HCT116 (cell line): ENCODE results near the gene TJAP1. TPM values are rescaled to one million over a fixed set of nuclear protein-coding genes. Genes with fewer than 3 reads are reported as not detected.

Experiments
- ATAC-seq: fragments of 200-7000 bp; cut with Tn5 transposase; 2 replicates; pipeline ENCODE4 v1.9.1; 2020; ENCODE audit warnings: mild to moderate bottlenecking, moderate library complexity
- BruUV-seq: library from RNA; stranded (reverse); fragments of 400-500 nt; replicated peaks from 2 replicates; lab custom pipeline; 2021; lab: Mats Ljungman, UMichigan
- CTCF ChIA-PET: fragments of 300-600 bp; sonication (Branson Sonifier 250); formaldehyde crosslinking; loops from one replicate; lab custom pipeline; 2021; ENCODE audit warnings: antibody characterized with exemption; lab: Charles Lee
- POLR2A ChIA-PET: fragments of 300-600, 350-600 bp; sonication (Branson Sonifier 250); formaldehyde crosslinking; loops from one replicate; lab custom pipeline; 2021; ENCODE audit warnings: antibody characterized with exemption; lab: Charles Lee
- RAD21 ChIA-PET, 2 experiments: fragments of 300-600 bp; sonication (Branson Sonifier 250); formaldehyde crosslinking; loops; one replicate each; lab custom pipeline; 2023; ENCODE audit warnings: low total read pairs in 2 of 2; ENCODE audit not compliant: uncharacterized antibody in 2 of 2, unreplicated experiment in 2 of 2, low non-redundant PET in 1 of 2; lab: Charles Lee
- DNase-seq: peaks from one replicate; pipeline ENCODE4 v3.0.0-alpha.2; 2010; ENCODE audit warnings: low read depth, low spot score
- H2AFZ ChIP-seq: fragments of 200-600 bp; shearing (Covaris generic), sonication (generic); 2 replicates; pipeline ENCODE4 v1.6.1; 2017; ENCODE audit warnings: low read depth, mixed run types, mixed read lengths, antibody characterized with exemption, low read length; ENCODE audit not compliant: poor library complexity, severe bottlenecking
- H3K27ac ChIP-seq: 2 replicates; pipeline ENCODE4 v1.5.1; 2012; ENCODE audit warnings: low read depth, low read length
- H3K27me3 ChIP-seq: fragments of 200-600 bp; sonication (generic); 2 replicates; pipeline ENCODE4 v1.6.1; 2016; ENCODE audit warnings: mixed run types, low read length, mixed read lengths; ENCODE audit not compliant: insufficient read depth
- H3K36me3 ChIP-seq, 2 experiments: fragments of 200-500 bp in 1 of 2; fragments of 200-600 bp in 1 of 2; sonication (Bioruptor generic) in 1 of 2; sonication (generic) in 1 of 2; 2 replicates each; pipeline versions ENCODE4 v1.5.1 to v1.6.1; 2014 to 2016; ENCODE audit warnings: low read length in 2 of 2, inconsistent platforms in 1 of 2, mixed read lengths in 1 of 2, mixed run types in 1 of 2; ENCODE audit not compliant: insufficient read depth in 2 of 2, control insufficient read depth in 1 of 2
- H3K4me1 ChIP-seq, 2 experiments: fragments of 200-600 bp in 1 of 2; sonication (generic) in 1 of 2; 2 replicates each; pipeline versions ENCODE4 v1.5.1 to v1.6.1; 2012 to 2017; ENCODE audit warnings: low read length in 2 of 2, inconsistent platforms in 1 of 2, mild to moderate bottlenecking in 1 of 2, mixed read lengths in 1 of 2, mixed run types in 1 of 2, moderate library complexity in 1 of 2; ENCODE audit not compliant: insufficient read depth in 2 of 2, control insufficient read depth in 1 of 2
- H3K4me2 ChIP-seq: fragments of 200-600 bp; sonication (generic); 2 replicates; pipeline ENCODE4 v1.6.1; 2017; ENCODE audit warnings: mixed run types, low read length, mixed read lengths
- H3K4me3 ChIP-seq, 2 experiments: fragments of 200-600 bp in 1 of 2; sonication (generic) in 1 of 2; replicated peaks in 1 of 2; 2 replicates each; pipeline ENCODE4 v1.5.1; 2011 to 2016; ENCODE audit warnings: low read length in 2 of 2, control low read depth in 1 of 2, low read depth in 1 of 2, mild to moderate bottlenecking in 1 of 2, mixed read lengths in 1 of 2, mixed run types in 1 of 2
- H3K79me2 ChIP-seq: fragments of 200-600 bp; sonication (generic); 2 replicates; pipeline ENCODE4 v1.6.1; 2017; ENCODE audit warnings: mild to moderate bottlenecking, mixed run types, low read length, moderate library complexity, mixed read lengths; ENCODE audit not compliant: insufficient read depth
- H3K9ac ChIP-seq: fragments of 200-600 bp; sonication (generic); 2 replicates; pipeline ENCODE4 v1.6.1; 2016; ENCODE audit warnings: low read length, mixed read lengths
- H3K9me2 ChIP-seq: fragments of 200-600 bp; sonication (generic), shearing (Covaris generic); 2 replicates; pipeline ENCODE4 v1.6.1; 2017; ENCODE audit warnings: mixed run types, mild to moderate bottlenecking, moderate library complexity; ENCODE audit not compliant: insufficient read depth
- H3K9me3 ChIP-seq, 2 experiments: fragments of 200-500 bp in 1 of 2; fragments of 200-600 bp in 1 of 2; sonication (Bioruptor generic) in 1 of 2; sonication (generic) in 1 of 2; 2 replicates each; pipeline ENCODE4 v1.6.1; 2014 to 2017; ENCODE audit warnings: low read length in 2 of 2, mixed read lengths in 2 of 2, inconsistent platforms in 1 of 2, low read depth in 1 of 2, mild to moderate bottlenecking in 1 of 2, mixed run types in 1 of 2, moderate library complexity in 1 of 2; ENCODE audit not compliant: control insufficient read depth in 1 of 2, insufficient read depth in 1 of 2
- H4K20me1 ChIP-seq: fragments of 200-600 bp; sonication (generic), shearing (Covaris generic); 2 replicates; pipeline ENCODE4 v1.6.1; 2017; ENCODE audit warnings: mixed run types, mild to moderate bottlenecking, moderate library complexity; ENCODE audit not compliant: insufficient read depth
- EGR1 ChIP-seq: IDR thresholded peaks from 2 replicates; pipeline ENCODE4 v1.6.1; 2012; ENCODE audit warnings: low read depth
- ELF1 ChIP-seq: IDR thresholded peaks from 2 replicates; pipeline ENCODE4 v1.6.1; 2012; ENCODE audit warnings: low read depth, borderline replicate concordance
- RAD21 ChIP-seq: IDR thresholded peaks from 2 replicates; pipeline ENCODE4 v1.6.1; 2012; ENCODE audit warnings: low read depth, mild to moderate bottlenecking
- REST ChIP-seq: IDR thresholded peaks from 2 replicates; pipeline ENCODE4 v1.6.1; 2012; ENCODE audit warnings: low read depth
- SP1 ChIP-seq: IDR thresholded peaks from 2 replicates; pipeline ENCODE4 v1.6.1; 2012; ENCODE audit warnings: low read depth
- SRF ChIP-seq: IDR thresholded peaks from 2 replicates; pipeline ENCODE4 v1.6.1; 2012; ENCODE audit warnings: low read depth
- ZBTB33 ChIP-seq: IDR thresholded peaks from 2 replicates; pipeline ENCODE4 v1.6.1; 2011; ENCODE audit warnings: mild to moderate bottlenecking, low read length, moderate library complexity; ENCODE audit not compliant: insufficient replicate concordance; ENCODE audit errors: extremely low read depth
- ZFX ChIP-seq: fragments of 450-650 bp; IDR thresholded peaks from 2 replicates; pipeline ENCODE4 v1.6.1; 2017
- intact Hi-C: fragments of 100-400 bp; cut with micrococcal nuclease; formaldehyde crosslinking; loops from 2 replicates; pipeline ENCODE4 v1.10.0; 2022
- total RNA-seq: library from RNA; stranded (reverse); gene quantifications from one replicate; pipeline ENCODE4 v1.2.1, GENCODE V29; 2021; ENCODE audit not compliant: unreplicated experiment

TJAP1 gene
- total RNA-seq, 1 experiment from 2014 or later = 45.2 TPM

- H3K4me3 ChIP-seq = no peak overlapping the region
- peaks cover 6 to 9% of the 10 kb centered on the region in 2 experiments; a peak in 3 of 4 replicates for H3K4me1 ChIP-seq
- H3K79me2 ChIP-seq = peaks cover 42% of the 10 kb centered on the region
- H4K20me1 ChIP-seq = 0 out of 2 replicates have a peak, but pooled peaks cover 3% of the 10 kb centered on the region
- H2AFZ ChIP-seq = no peak overlapping the region
- TF ChIP-seq SP1 (no peak), RAD21 (no peak), ELF1 (no peak), EGR1 (no peak), REST (no peak), ZBTB33 (no peak), SRF (no peak), ZFX (no peak)
- TF ChIP-seq, all 23 proteins: peak for 0
- intact Hi-C loops = no loop called here
- H3K27ac ChIP-seq = no peak overlapping the region
- POLR2A ChIA-PET = no interaction called here
- RAD21 ChIA-PET = no interaction called here
- no peak overlapping the region for H3K9ac ChIP-seq
- H3K36me3 ChIP-seq = peaks cover 65 to 90% of the 10 kb centered on the region in 2 experiments
- ATAC-seq (peak; percentile 18; the same call in 1 of the 2 replicates), DNase-seq (no peak)
- H3K4me2 ChIP-seq = no peak overlapping the region
- no peaks in the 10 kb centered on the region for H3K9me2 ChIP-seq
- CTCF ChIA-PET = no interaction called here
- BruUV-seq = TSS peak; percentile 13
- H3K9me3 ChIP-seq = no peaks in the 10 kb centered on the region
- no peaks in the 10 kb centered on the region for H3K27me3 ChIP-seq
Measured at GRCh38 chr6:43522547-43523261, 45.3 kb downstream of the TJAP1 start.
